Neural crest cell (in vitro differentiated cells): ENCODE results near the gene ADIPOQ. TPM values are rescaled to one million over a fixed set of nuclear protein-coding genes. Genes with fewer than 3 reads are reported as not detected.
"Not testable (repeated sequence)": the region's sequence is repeated elsewhere in the genome, so short reads cannot be mapped to it uniquely, and the experiment has no call there.

Source experiments
- DNase-seq: peaks from one replicate; pipeline ENCODE4 v3.0.0; 2021; ENCODE audit warnings: low read depth, mixed read lengths, low spot score
- H3K27ac Mint-ChIP-seq: one replicate; pipeline ENCODE4 v1.8.0; 2021; ENCODE audit warnings: mild to moderate bottlenecking, mixed read lengths; ENCODE audit not compliant: unreplicated experiment
- H3K27me3 Mint-ChIP-seq: 2 replicates; pipeline ENCODE4 v1.8.0; 2021; ENCODE audit warnings: low read depth, mild to moderate bottlenecking, mixed read lengths
- H3K36me3 Mint-ChIP-seq: 2 replicates; pipeline ENCODE4 v1.8.0; 2021; ENCODE audit warnings: low read depth, mild to moderate bottlenecking, mixed read lengths
- H3K4me1 Mint-ChIP-seq: 2 replicates; pipeline ENCODE4 v1.8.0; 2021; ENCODE audit warnings: mixed read lengths
- H3K4me3 Mint-ChIP-seq: one replicate; pipeline ENCODE4 v1.8.0; 2021; ENCODE audit warnings: mild to moderate bottlenecking, mixed read lengths
- H3K9me3 Mint-ChIP-seq: 2 replicates; pipeline ENCODE4 v1.8.0; 2021; ENCODE audit warnings: mixed read lengths
- CTCF ChIP-seq: fragments of 200-600 bp; sonication (generic); conservative IDR thresholded peaks from 2 replicates; pipeline ENCODE4 v1.5.0; 2021; ENCODE audit warnings: antibody characterized with exemption, mild to moderate bottlenecking
- long read RNA-seq: library from polyadenylated mRNA; unstranded; transcript quantifications from one replicate; pipeline ENCODE4 v2.0.0, GENCODE V29; 2020
- total RNA-seq: library from RNA; stranded (reverse); gene quantifications from 2 replicates; pipeline ENCODE4 v1.2.1, GENCODE V29; 2021

Gene ADIPOQ
- total RNA-seq = not detected in 2 replicates
- long read RNA-seq = 0 reads

GRCh38 chr3:186842426-186843038 lies at the start of gene ADIPOQ:
ADIPOQ (plus strand) TSS chr3:186842710; CDS start chr3:186853059, 10,349 bp downstream.
- TF ChIP-seq CTCF = no peak
- Mint-ChIP-seq H3K27ac (no peak within 1 kb of the TSS), H3K4me3 (no peak within 1 kb of the TSS), H3K4me1 (no peaks in the 10 kb centered on the region), H3K9me3 (no peaks in the 10 kb centered on the region), H3K27me3 (peaks cover 16% of the 10 kb centered on the region), H3K36me3 (no peaks in the 10 kb centered on the region)
- DNase-seq = no peak

- Mint-ChIP-seq H3K27me3 (no peaks in the 10 kb centered on the region), H3K27ac (no peak overlapping the region), H3K36me3 (peaks cover 15% of the 10 kb centered on the region), H3K9me3 (no peaks in the 10 kb centered on the region), H3K4me1 (peaks cover 4% of the 10 kb centered on the region), H3K4me3 (no peak overlapping the region)
- DNase-seq = no peak
- no peak for TF ChIP-seq CTCF
These were observed 44.2 kb upstream of the ADIPOQ start for GRCh38 chr3:186798239-186798874.

- no peaks in the 10 kb centered on the region for H3K9me3 Mint-ChIP-seq
- no peaks in the 10 kb centered on the region for H3K27me3 Mint-ChIP-seq
- H3K27ac Mint-ChIP-seq = no peak overlapping the region
- H3K36me3 Mint-ChIP-seq = peaks cover 16% of the 10 kb centered on the region
- no peak for TF ChIP-seq CTCF
- H3K4me3 Mint-ChIP-seq = no peak overlapping the region
- DNase-seq = no peak
- peaks cover 10% of the 10 kb centered on the region for H3K4me1 Mint-ChIP-seq
These were observed 42.2 kb upstream of the ADIPOQ start for GRCh38 chr3:186800285-186800684.

- H3K27ac Mint-ChIP-seq = no peak overlapping the region
- H3K4me1 Mint-ChIP-seq = peaks cover 22% of the 10 kb centered on the region
These were observed 39.8 kb upstream of the ADIPOQ start for GRCh38 chr3:186802701-186803100.

GRCh38 chr3:186803447-186803846 lies 39.1 kb upstream of the ADIPOQ start:
- Mint-ChIP-seq H3K36me3 (peaks cover 12% of the 10 kb centered on the region), H3K4me3 (peak overlapping the region; percentile 61), H3K4me1 (peaks cover 22% of the 10 kb centered on the region)
- H3K9me3 Mint-ChIP-seq, H3K27ac Mint-ChIP-seq, H3K27me3 Mint-ChIP-seq, DNase-seq: not testable (repeated sequence)

More at GRCh38 chr3:186802701-186803100, 39.8 kb upstream of the ADIPOQ start:
- no peak for DNase-seq
- Mint-ChIP-seq H3K27me3 (no peaks in the 10 kb centered on the region), H3K36me3 (peaks cover 13% of the 10 kb centered on the region), H3K4me3 (peak overlapping the region; percentile 61), H3K9me3 (no peaks in the 10 kb centered on the region)
- TF ChIP-seq CTCF = no peak
